ENCODE measurements around the gene DTNB.
A peak's percentile ranks its signal among the peaks of the same experiment; 100 is the strongest.
"Not testable (repeated sequence)": the region's sequence is repeated elsewhere in the genome, so short reads cannot be mapped to it uniquely, and the experiment has no call there.

DTNB gene

GRCh38 chr2:25535411-25536289 lies 137.7 kb downstream of the DTNB start:
- DNase-seq: not testable (repeated sequence)

DNA sequence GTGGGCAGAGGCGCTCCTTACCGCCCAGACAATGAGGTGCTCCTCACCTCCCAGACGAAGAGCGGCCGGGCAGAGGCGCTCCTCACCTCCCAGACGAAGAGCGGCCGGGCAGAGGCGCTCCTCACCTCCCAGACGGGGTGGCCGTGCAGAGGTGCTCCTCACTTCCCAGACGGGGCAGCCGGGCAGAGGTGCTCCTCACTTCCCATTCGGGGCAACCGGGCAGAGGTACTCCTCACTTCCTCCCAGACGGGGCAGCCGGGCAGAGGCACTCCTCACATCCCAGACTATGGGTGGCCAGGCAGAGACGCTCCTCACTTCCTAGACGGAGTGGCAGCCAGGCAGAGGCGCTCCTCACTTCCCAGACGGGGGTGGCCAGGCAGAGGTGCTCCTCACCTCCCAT lies 138.4 kb downstream of the DTNB start:
- DNase-seq: not testable (repeated sequence)

GRCh38 chr2:25534455-25534854 lies 138.9 kb downstream of the DTNB start:
- DNase-seq: no peak

DNA sequence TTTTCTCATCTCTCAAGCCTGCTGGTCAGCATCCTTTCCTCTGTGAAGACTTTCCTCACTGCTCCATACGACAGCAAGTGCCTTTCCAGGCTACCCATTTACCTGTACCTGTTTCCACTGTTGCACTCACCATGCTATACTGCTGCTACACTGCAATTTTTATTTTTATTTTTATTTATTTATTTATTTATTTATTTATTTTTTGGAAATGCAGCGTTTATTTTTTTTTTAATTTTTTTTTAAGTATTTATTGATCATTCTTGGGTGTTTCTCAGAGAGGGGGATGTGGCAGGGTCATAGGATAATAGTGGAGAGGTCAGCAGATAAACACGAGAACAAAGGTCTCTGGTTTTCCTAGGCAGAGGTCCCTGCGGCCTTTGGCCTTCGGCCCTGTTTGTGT lies 139.6 kb downstream of the DTNB start:
- not testable (repeated sequence) for DNase-seq

- no peak for DNase-seq
Measured at GRCh38 chr2:25532521-25532920, 140.9 kb downstream of the DTNB start.

GRCh38 chr2:25529034-25529433 lies 144.3 kb downstream of the DTNB start:
- no peak for DNase-seq

DNA sequence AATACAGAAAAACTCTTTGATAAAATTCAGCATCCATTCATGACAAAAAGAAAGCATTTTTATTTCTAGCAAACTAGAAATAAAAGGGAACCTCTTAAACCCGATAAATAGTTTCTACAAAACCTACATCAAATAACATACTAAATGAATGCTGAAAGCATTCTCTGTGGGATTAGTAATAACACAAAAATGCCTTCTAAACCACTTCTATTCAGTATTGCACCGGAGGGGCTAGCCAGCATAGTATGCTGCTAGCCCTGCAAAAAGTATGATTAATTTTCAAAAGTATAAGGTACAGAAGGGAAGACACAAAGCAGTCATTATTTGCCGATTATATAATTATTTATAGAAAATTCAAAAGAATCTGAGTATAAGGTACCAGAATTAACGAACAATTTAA lies 145.2 kb downstream of the DTNB start:
- DNase-seq: no peak

GRCh38 chr2:25524507-25524906 lies 148.9 kb downstream of the DTNB start:
- no peak for DNase-seq

DNA sequence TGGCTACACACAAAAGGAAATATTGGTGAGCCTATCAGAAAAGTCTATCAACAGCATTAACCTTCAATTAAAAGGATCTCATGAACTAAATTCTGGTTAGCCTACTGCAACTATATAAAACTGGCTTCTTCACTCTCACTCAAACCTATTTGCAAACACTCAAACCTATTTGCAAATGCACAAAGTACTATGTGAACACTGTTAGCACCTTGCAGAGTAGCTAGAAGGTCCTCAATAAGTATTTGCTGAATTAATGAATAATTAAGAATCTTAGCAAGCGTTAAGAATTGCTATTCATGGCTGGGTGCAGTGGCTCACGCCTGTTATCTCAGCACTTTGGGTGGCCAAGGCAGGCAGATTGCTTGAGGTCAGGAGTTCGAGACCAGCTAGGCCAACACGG lies 150.3 kb downstream of the DTNB start:
- no peak for DNase-seq

GRCh38 chr2:25521665-25522387 lies 151.6 kb downstream of the DTNB start:
- peak; percentile 74 for DNase-seq

DNA sequence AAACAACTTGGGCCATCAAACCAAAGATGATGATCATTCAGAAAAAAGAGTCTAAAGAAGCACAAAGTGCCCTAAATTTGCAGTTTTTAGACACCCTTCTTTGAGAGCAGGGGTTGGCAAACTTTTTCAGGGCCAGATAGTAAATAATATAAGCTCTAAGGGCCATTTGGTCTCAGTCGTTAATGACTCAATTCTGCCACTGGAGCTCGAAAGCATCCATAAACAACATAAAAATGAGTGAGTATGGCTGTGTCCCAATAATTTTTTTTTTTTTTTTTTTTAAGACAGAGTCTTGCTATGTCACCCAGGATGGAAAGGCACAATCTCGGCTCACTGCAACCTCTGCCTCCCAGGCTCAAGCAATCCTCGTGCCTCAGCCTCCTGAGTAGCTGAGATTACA lies 152.3 kb downstream of the DTNB start:
- no peak for DNase-seq

GRCh38 chr2:25517701-25518100 lies 155.7 kb downstream of the DTNB start:
- no peak for DNase-seq

DNA sequence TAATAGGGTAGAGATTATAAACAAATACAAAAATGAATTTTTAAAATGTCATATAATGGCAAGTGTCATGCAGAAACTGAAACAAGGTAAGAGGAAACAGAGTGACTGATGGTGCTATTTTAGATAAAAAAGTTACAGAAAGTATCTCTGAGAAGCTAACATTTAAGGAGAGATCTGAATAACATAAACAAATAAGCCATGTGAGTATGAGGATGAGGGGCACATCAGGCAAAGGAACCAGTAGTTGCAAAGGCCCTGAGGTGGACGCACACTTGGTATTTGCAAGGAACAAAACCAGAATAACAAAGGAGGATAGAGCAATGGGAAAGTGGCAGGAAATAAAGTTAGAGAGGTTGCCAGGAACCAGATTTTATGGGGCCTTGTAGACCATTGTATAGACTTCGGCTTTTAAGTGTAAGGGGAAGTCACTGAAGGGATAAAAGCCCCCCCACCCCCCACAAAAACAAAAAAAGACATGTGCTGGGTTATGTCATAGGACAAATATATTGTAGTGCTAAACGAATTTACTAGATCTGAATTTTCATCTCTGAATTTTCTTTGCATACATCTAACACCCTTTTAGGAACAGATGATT lies 159.2 kb downstream of the DTNB start:
- DNase-seq: no peak

DNA sequence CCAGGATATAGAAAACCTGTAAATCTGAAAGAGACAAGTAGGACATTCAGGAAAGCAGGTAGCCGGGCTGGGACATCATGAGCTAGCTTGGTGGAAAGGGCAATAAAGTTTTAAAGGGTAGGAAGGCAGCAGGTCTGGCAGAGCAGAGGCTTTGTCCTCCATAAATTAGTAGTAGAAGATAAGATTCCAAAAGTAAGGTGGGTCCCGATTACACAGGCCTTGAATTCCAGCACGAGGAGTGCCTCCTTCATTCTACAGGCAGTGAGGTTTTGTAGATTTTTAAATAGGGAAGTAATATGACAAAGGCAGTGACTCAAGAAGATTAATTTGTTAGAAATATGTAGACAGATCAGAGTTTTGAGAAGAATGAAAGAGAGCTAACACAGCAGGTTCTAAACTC lies 160.7 kb downstream of the DTNB start:
- DNase-seq: no peak

- no peak for DNase-seq
Measured at GRCh38 chr2:25506226-25506625, 167.2 kb downstream of the DTNB start.

GRCh38 chr2:25505622-25506021 lies 167.8 kb downstream of the DTNB start:
- DNase-seq: no peak

DNA sequence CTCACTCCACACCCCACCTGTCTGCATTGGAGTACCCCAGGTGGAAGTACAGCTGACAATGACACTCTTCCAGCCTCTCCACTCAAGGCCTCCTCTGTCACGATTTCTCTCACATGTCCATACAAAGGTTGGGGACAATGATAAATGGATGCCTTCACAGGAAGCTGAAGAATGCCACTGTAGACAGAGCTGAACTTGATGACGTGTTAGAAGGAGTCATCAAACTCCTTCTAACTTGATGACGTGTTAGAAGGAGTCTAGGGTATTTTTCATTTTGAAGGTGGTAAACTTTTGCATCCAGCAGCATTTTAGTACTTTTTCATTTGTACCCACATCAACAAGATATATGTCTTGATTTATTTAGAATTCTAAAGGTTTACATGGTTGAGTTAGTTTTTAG lies 168.2 kb downstream of the DTNB start:
- no peak for DNase-seq

DNA sequence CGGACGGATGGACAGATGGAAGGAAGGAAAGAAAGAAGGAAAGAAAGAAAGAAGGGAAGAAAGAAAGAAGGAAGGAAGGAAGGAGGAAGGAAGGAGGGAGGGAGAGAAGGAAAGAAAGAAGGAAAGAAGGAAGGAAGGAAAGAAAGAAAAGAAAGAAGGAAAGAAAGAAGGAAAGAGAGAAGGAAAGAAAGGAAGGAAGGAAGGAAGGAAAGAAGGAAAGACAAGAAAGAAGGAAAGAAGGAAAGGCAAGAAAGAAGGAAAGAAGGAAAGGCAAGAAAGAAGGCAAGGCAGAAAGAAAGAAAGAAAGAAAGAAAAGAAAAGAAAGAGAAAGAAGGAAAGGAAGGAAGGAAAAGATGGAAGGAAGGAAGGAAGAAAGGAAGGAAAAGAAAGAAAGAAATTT lies 169.1 kb downstream of the DTNB start:
- no peak for DNase-seq

DNA sequence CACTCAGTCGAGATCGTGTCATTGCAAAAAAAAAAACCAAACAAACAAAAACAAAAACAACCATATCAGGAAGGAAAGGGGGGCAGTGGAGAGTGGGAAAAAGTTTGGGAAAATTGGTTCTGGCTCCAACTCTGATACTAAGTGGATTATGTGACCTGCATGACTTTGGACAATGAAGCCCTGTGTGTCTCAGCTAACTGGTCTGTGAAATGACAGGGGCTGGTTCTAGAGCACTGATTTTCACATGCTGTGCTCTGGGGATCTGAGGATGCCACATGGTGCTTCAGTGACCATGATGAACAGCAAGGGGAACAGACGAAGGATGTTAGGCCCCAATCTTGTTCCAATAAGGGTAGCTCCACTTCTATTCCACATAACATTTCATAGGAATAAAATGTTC lies 174.2 kb downstream of the DTNB start:
- DNase-seq: no peak

DNA sequence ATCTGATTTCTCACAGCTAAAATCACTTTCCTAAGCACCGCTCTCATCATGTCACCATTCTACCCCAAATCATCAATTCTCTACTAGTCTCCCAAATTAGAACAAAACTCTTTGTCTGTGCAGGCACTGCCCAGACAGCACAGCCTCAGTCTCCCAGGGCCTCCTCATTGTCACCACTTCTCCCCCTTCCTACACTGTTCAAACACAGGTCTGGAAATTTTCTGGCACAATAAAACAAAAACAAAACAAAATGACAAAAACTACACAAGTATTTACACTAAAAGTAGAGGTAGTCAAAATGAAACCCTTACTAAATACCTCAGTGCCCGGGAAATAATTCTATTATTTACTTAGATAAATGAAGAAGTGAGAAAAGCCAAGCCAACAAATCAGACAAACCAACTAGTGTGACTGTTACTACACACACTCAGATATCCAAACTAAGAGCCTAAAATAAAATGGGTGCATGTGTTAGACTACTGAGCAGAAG lies 175.4 kb downstream of the DTNB start:
- DNase-seq: no peak

GRCh38 chr2:25497229-25497917 lies 176.0 kb downstream of the DTNB start:
- no peak for DNase-seq

DNA sequence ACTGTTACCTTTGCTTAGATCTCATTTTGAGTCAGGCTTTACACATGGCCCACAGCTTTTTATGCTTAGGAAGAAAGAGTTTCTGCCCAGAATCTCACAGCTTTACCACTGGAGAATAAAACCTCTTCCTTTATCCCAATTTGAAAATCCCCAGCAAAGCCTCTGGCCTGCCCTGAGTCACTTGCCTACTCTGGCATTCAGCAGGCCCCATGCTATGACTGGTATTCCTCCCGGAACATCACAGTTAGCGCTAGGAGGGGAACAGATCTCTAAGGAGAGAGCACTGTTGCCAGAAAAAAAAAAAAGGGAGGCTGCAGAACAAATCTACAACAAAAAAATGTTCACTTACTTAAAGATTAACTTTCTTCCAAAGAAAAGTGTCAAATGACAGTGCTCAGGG lies 178.8 kb downstream of the DTNB start:
- no peak for DNase-seq

DNA sequence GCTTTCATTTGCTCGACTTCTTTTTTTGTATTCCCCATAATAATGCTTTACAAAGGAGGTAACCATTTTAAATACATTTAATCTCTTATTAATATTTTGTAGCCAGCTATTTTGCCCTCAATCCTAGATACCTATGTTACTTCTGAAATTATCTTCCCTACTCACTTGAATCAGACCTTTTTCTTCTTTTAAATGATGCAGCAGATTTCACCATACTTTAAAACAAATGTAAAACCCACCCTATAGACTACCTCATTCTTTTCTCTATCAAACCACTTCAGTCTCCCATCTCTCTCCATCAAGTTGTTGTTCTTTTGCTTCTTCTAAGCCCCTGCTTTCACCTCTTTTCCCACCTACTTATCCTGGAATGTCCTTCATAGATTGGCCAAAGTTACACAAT lies 180.2 kb downstream of the DTNB start:
- DNase-seq: no peak

Data from NCI-H82 (cell line).